GM23338 (cell line): ENCODE results near the gene FOXL2. TPM values are rescaled to one million over a fixed set of nuclear protein-coding genes. Genes with fewer than 3 reads are reported as not detected.

Source experiments
- ATAC-seq: fragments of 200-7000 bp; cut with Tn5 transposase; 3 replicates; pipeline ENCODE4 v1.9.1; 2020
- DNase-seq: peaks from one replicate; pipeline ENCODE4 v3.0.0-alpha.2; 2015; ENCODE audit warnings: low spot score
- H2AFZ ChIP-seq: fragments of 200-600 bp; sonication (generic); 2 replicates; pipeline ENCODE4 v1.8.0; 2016; ENCODE audit warnings: antibody characterized with exemption, mild to moderate bottlenecking, moderate library complexity
- H3F3A ChIP-seq: fragments of 200-600 bp; sonication (generic); replicated peaks from 2 replicates; pipeline ENCODE4 v1.8.0; 2017; ENCODE audit warnings: antibody characterized with exemption, mixed run types, low read depth
- H3K27ac ChIP-seq: fragments of 200-600 bp; sonication (generic); 2 replicates; pipeline ENCODE4 v1.6.1; 2016; ENCODE audit warnings: low read depth
- H3K27me3 ChIP-seq: fragments of 200-600 bp; sonication (generic); 2 replicates; pipeline ENCODE4 v1.8.0; 2016; ENCODE audit warnings: mild to moderate bottlenecking, mixed run types, moderate library complexity; ENCODE audit not compliant: insufficient read depth
- H3K36me3 ChIP-seq: fragments of 200-600 bp; sonication (generic); 2 replicates; pipeline ENCODE4 v1.8.0; 2016; ENCODE audit warnings: mild to moderate bottlenecking; ENCODE audit not compliant: insufficient read depth
- H3K4me1 ChIP-seq: fragments of 200-600 bp; sonication (generic); 2 replicates; pipeline ENCODE4 v1.8.0; 2016; ENCODE audit warnings: mild to moderate bottlenecking, moderate library complexity; ENCODE audit not compliant: insufficient read depth
- H3K4me2 ChIP-seq: fragments of 200-600 bp; sonication (generic); 2 replicates; pipeline ENCODE4 v1.7.1; 2017; ENCODE audit warnings: mixed run types
- H3K4me3 ChIP-seq: fragments of 200-600 bp; sonication (generic); 2 replicates; pipeline ENCODE4 v1.6.1; 2016; ENCODE audit warnings: mixed run types
- H3K79me2 ChIP-seq: fragments of 200-600 bp; sonication (generic); replicated peaks from 2 replicates; pipeline ENCODE4 v1.8.0; 2017; ENCODE audit warnings: mild to moderate bottlenecking; ENCODE audit not compliant: insufficient read depth
- H3K9me2 ChIP-seq: fragments of 200-600 bp; sonication (generic); 2 replicates; pipeline ENCODE4 v1.8.0; 2017; ENCODE audit not compliant: insufficient read depth
- H4K20me1 ChIP-seq: fragments of 200-600 bp; sonication (generic); replicated peaks from 2 replicates; pipeline ENCODE4 v1.8.0; 2017; ENCODE audit warnings: mild to moderate bottlenecking; ENCODE audit not compliant: insufficient read depth
- H3K27ac Mint-ChIP-seq: 2 replicates; pipeline ENCODE4 v1.8.0; 2020; ENCODE audit warnings: inconsistent platforms, mild to moderate bottlenecking, moderate library complexity, mixed read lengths
- H3K27me3 Mint-ChIP-seq: 3 replicates; pipeline ENCODE4 v1.8.0; 2022; ENCODE audit warnings: low read depth, mild to moderate bottlenecking, moderate library complexity, mixed read lengths, inconsistent platforms; ENCODE audit not compliant: insufficient read depth, poor library complexity
- H3K36me3 Mint-ChIP-seq: 3 replicates; pipeline ENCODE4 v1.8.0; 2021; ENCODE audit warnings: low read depth, mild to moderate bottlenecking, inconsistent platforms, moderate library complexity, mixed read lengths
- H3K4me1 Mint-ChIP-seq: 3 replicates; pipeline ENCODE4 v1.8.0; 2020; ENCODE audit warnings: mild to moderate bottlenecking, inconsistent platforms, mixed read lengths
- H3K4me3 Mint-ChIP-seq: 3 replicates; pipeline ENCODE4 v1.8.0; 2021; ENCODE audit warnings: moderate library complexity, mild to moderate bottlenecking, inconsistent platforms, mixed read lengths
- H3K9me3 Mint-ChIP-seq: 3 replicates; pipeline ENCODE4 v1.8.0; 2020; ENCODE audit warnings: moderate library complexity, mild to moderate bottlenecking, inconsistent platforms, mixed read lengths
- CREB1 ChIP-seq: fragments of 250-450 bp; sonication (Bioruptor Pico); IDR thresholded peaks from 2 replicates; pipeline ENCODE4 v1.5.0; 2020; ENCODE audit warnings: low read depth, mild to moderate bottlenecking, moderate library complexity
- EZH2 ChIP-seq: fragments of 200-600 bp; sonication (generic); IDR thresholded peaks from one replicate; pipeline ENCODE4 v1.8.0; 2017; ENCODE audit warnings: antibody characterized with exemption, mild to moderate bottlenecking, low read depth; ENCODE audit not compliant: unreplicated experiment
- EZH2phosphoT487 ChIP-seq: fragments of 200-600 bp; sonication (generic); IDR thresholded peaks from one replicate; pipeline ENCODE4 v1.8.1; 2018; ENCODE audit warnings: antibody characterized with exemption; ENCODE audit not compliant: unreplicated experiment
- JUNB ChIP-seq: IDR thresholded peaks from one replicate; pipeline ENCODE4 v1.6.1; 2016; ENCODE audit warnings: antibody characterized with exemption; ENCODE audit not compliant: unreplicated experiment
- NANOG ChIP-seq: IDR thresholded peaks from 2 replicates; pipeline ENCODE4 v1.6.1; 2016; ENCODE audit warnings: antibody characterized with exemption, borderline replicate concordance
- POLR2AphosphoS5 ChIP-seq: IDR thresholded peaks from 2 replicates; pipeline ENCODE4 v1.6.1; 2016; ENCODE audit warnings: antibody characterized with exemption, low read depth
- STAT1 ChIP-seq: IDR thresholded peaks from one replicate; pipeline ENCODE4 v1.6.1; 2016; ENCODE audit warnings: antibody characterized with exemption; ENCODE audit not compliant: unreplicated experiment
- ZNF114 ChIP-seq: fragments of 250-450 bp; sonication (Bioruptor Pico); IDR thresholded peaks from 2 replicates; pipeline ENCODE4 v1.5.0; 2020; ENCODE audit warnings: mild to moderate bottlenecking, moderate library complexity
- ZNF331 ChIP-seq: fragments of 250-450 bp; sonication (Bioruptor Pico); IDR thresholded peaks from 2 replicates; pipeline ENCODE4 v1.5.0; 2020; ENCODE audit warnings: low read depth, mild to moderate bottlenecking, moderate library complexity
- polyA plus RNA-seq: library from polyadenylated mRNA; unstranded; fragments of >200 nt; fragmentation: Nextera tagmentation; extraction: Ambion mirVana; gene quantifications from 2 replicates; pipeline ENCODE4 v1.2.1, GENCODE V29; 2016
- total RNA-seq: library from RNA; depleted of rRNA; stranded (reverse); fragments of >200 nt; shearing (Covaris generic); gene quantifications from 2 replicates; pipeline ENCODE4 v1.2.3, GENCODE V29; 2014
- TF ChIP-seq, protein P1 (sequence below): IDR thresholded peaks from one replicate; pipeline ENCODE4 v1.6.1; 2018; ENCODE audit warnings: antibody characterized with exemption; ENCODE audit not compliant: unreplicated experiment
- TF ChIP-seq, protein P2 (sequence below): IDR thresholded peaks from 2 replicates; pipeline ENCODE4 v1.6.1; 2016; ENCODE audit warnings: antibody characterized with exemption

Gene FOXL2
- total and polyA plus RNA-seq, 2 experiments from 2014 or later = 0.89 to 3.5 TPM

DNA sequence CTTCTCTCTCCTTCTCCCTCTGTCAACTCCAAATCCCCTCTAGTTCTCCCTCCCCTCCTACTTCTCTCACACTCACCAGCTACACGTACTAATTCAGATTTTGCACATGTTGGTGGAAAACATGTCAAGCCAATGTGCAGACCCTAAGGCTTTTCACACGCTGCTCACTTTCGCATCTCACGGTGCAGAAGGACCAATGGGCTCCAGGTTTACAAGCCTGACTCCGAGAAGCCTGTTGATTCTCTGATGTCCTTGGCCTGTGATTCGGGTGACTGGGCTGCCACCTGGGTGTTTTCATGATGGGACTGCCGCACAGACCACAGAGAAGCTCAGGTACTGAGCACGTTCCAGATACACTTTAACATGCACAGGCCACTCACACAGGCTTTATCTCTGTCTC is 3.8 kb upstream of the FOXL2 start:
- Mint-ChIP-seq H3K4me1 (peaks cover 32% of the 10 kb centered on the region), H3K27me3 (peaks cover 81% of the 10 kb centered on the region), H3K27ac (no peak overlapping the region), H3K9me3 (no peaks in the 10 kb centered on the region; the same call in 1 of the 3 replicates), H3K36me3 (peaks cover 13% of the 10 kb centered on the region), H3K4me3 (peak overlapping the region; percentile 71)
- Histone ChIP-seq H3K4me2 (peak overlapping the region; percentile 87), H3F3A (peaks cover 21% of the 10 kb centered on the region), H4K20me1 (no peaks in the 10 kb centered on the region), H3K36me3 (no peaks in the 10 kb centered on the region), H3K4me1 (peaks cover 21% of the 10 kb centered on the region), H3K79me2 (no peaks in the 10 kb centered on the region), H3K27me3 (peaks cover 72% of the 10 kb centered on the region), H3K27ac (no peak overlapping the region), H3K9me2 (no peaks in the 10 kb centered on the region), H2AFZ (no peak overlapping the region), H3K4me3 (peak overlapping the region; percentile 73)
- DNase-seq (no peak), ATAC-seq (no peak)
- TF ChIP-seq, protein P1, sequence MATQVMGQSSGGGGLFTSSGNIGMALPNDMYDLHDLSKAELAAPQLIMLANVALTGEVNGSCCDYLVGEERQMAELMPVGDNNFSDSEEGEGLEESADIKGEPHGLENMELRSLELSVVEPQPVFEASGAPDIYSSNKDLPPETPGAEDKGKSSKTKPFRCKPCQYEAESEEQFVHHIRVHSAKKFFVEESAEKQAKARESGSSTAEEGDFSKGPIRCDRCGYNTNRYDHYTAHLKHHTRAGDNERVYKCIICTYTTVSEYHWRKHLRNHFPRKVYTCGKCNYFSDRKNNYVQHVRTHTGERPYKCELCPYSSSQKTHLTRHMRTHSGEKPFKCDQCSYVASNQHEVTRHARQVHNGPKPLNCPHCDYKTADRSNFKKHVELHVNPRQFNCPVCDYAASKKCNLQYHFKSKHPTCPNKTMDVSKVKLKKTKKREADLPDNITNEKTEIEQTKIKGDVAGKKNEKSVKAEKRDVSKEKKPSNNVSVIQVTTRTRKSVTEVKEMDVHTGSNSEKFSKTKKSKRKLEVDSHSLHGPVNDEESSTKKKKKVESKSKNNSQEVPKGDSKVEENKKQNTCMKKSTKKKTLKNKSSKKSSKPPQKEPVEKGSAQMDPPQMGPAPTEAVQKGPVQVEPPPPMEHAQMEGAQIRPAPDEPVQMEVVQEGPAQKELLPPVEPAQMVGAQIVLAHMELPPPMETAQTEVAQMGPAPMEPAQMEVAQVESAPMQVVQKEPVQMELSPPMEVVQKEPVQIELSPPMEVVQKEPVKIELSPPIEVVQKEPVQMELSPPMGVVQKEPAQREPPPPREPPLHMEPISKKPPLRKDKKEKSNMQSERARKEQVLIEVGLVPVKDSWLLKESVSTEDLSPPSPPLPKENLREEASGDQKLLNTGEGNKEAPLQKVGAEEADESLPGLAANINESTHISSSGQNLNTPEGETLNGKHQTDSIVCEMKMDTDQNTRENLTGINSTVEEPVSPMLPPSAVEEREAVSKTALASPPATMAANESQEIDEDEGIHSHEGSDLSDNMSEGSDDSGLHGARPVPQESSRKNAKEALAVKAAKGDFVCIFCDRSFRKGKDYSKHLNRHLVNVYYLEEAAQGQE = no peak
- TF ChIP-seq JUNB = no peak
- TF ChIP-seq CREB1 = no peak
- TF ChIP-seq EZH2 = peak; percentile 60
- no peak for TF ChIP-seq ZNF331 (CRISPR knock-in tag)
- TF ChIP-seq ZNF114 (CRISPR knock-in tag) = no peak
- TF ChIP-seq POLR2AphosphoS5 = no peak
- TF ChIP-seq STAT1 = no peak
- TF ChIP-seq, protein P2, sequence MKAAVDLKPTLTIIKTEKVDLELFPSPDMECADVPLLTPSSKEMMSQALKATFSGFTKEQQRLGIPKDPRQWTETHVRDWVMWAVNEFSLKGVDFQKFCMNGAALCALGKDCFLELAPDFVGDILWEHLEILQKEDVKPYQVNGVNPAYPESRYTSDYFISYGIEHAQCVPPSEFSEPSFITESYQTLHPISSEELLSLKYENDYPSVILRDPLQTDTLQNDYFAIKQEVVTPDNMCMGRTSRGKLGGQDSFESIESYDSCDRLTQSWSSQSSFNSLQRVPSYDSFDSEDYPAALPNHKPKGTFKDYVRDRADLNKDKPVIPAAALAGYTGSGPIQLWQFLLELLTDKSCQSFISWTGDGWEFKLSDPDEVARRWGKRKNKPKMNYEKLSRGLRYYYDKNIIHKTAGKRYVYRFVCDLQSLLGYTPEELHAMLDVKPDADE = no peak

DNA sequence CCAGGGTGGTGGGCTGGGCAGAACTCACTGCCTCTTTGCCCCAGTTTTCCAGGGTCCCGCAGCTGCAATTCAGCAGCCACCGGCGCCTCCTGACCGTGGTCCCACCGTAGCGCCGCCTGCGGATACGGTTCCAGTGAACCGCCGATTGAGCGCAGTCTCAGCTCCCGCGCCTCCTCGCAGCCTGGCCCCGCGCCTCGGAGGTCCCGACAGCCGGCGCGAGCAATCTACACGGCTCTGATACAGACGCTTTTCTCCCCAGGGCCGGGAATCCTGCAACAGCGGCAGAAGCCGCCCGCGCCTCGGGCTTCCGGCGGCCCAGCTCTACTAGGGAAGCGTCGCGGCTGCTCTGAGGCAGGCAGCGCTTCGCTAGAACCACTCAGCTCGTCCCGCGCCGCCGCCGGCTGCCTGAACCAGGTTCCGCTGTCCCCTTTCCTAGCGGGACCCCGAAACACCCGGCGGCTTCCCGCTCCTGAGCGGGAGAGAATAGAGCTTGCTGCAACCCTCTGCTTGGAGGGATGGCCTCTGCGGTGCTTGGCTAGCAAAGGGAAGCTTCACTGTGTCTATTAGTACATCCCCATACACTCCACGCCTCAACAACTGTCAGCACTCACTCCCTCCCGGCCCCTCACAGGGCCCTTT is 3.2 kb upstream of the FOXL2 start:
- Histone ChIP-seq H3K4me2 (peak overlapping the region; percentile 87), H4K20me1 (no peaks in the 10 kb centered on the region), H3K36me3 (no peaks in the 10 kb centered on the region), H3F3A (peaks cover 21% of the 10 kb centered on the region), H3K79me2 (no peaks in the 10 kb centered on the region), H3K4me3 (peak overlapping the region; percentile 73), H3K27ac (no peak overlapping the region), H2AFZ (peak overlapping the region; percentile 60), H3K4me1 (peaks cover 21% of the 10 kb centered on the region), H3K27me3 (peaks cover 77% of the 10 kb centered on the region), H3K9me2 (no peaks in the 10 kb centered on the region)
- peaks cover 14% of the 10 kb centered on the region for H3K36me3 Mint-ChIP-seq
- H3K27ac Mint-ChIP-seq = no peak overlapping the region
- peaks cover 83% of the 10 kb centered on the region for H3K27me3 Mint-ChIP-seq
- DNase-seq = peak; percentile 73
- ATAC-seq = peak; percentile 17
- peak overlapping the region; percentile 71 for H3K4me3 Mint-ChIP-seq
- peaks cover 33% of the 10 kb centered on the region for H3K4me1 Mint-ChIP-seq
- H3K9me3 Mint-ChIP-seq = peaks cover under 1% of the 10 kb centered on the region
- no peak for TF ChIP-seq STAT1
- TF ChIP-seq JUNB = no peak
- TF ChIP-seq CREB1 = no peak
- TF ChIP-seq, protein P2 = no peak
- TF ChIP-seq NANOG = no peak
- no peak for TF ChIP-seq EZH2phosphoT487
- TF ChIP-seq EZH2 = no peak
- no peak for TF ChIP-seq ZNF331 (CRISPR knock-in tag)
- TF ChIP-seq, protein P1 = no peak
- no peak for TF ChIP-seq POLR2AphosphoS5
